ENCODE measurements around the gene WDR41. TPM values are rescaled to one million over a fixed set of nuclear protein-coding genes. Genes with fewer than 3 reads are reported as not detected.

Gene WDR41
- total RNA-seq, 1 donor from 2014 or later = 33.0 TPM

GRCh38 chr5:77431286-77431685 lies 60.8 kb downstream of the WDR41 start:
- Mint-ChIP-seq H3K4me3 (no peak overlapping the region), H3K27ac (no peak overlapping the region), H3K27me3 (no peaks in the 10 kb centered on the region), H3K4me1 (no peaks in the 10 kb centered on the region), H3K9me3 (no peaks in the 10 kb centered on the region), H3K36me3 (ENCODE audit: low read depth) (peaks cover 75% of the 10 kb centered on the region)
- ChIA-PET POLR2A (no interaction called here), CTCF (no interaction called here)
- DNase-seq = no peak
- TF ChIP-seq CTCF (IDR thresholded peaks at IDR 0.05) = no peak
- no peak for ATAC-seq (ENCODE audit: low read depth)
- intact Hi-C loops (cut with micrococcal nuclease) = no loop called here

- no peak overlapping the region for H3K27ac Mint-ChIP-seq
- ATAC-seq (ENCODE audit: low read depth) (no peak), DNase-seq (no peak)
- TF ChIP-seq CTCF (IDR thresholded peaks at IDR 0.05) = no peak
- H3K4me1 Mint-ChIP-seq = no peaks in the 10 kb centered on the region
- ChIA-PET POLR2A (no interaction called here), CTCF (no interaction called here)
- H3K4me3 Mint-ChIP-seq = no peak overlapping the region
- peaks cover 75% of the 10 kb centered on the region for H3K36me3 Mint-ChIP-seq (ENCODE audit: low read depth)
- no peaks in the 10 kb centered on the region for H3K9me3 Mint-ChIP-seq
- intact Hi-C loops (cut with micrococcal nuclease) = no loop called here
- H3K27me3 Mint-ChIP-seq = no peaks in the 10 kb centered on the region
Measured at GRCh38 chr5:77430726-77431125, 61.4 kb downstream of the WDR41 start.

- Mint-ChIP-seq H3K4me3 (no peak overlapping the region), H3K27ac (no peak overlapping the region), H3K27me3 (no peaks in the 10 kb centered on the region), H3K4me1 (no peaks in the 10 kb centered on the region), H3K9me3 (no peaks in the 10 kb centered on the region), H3K36me3 (ENCODE audit: low read depth) (peaks cover 59% of the 10 kb centered on the region)
- ChIA-PET CTCF (no interaction called here), POLR2A (no interaction called here)
- ATAC-seq (ENCODE audit: low read depth) (no peak), DNase-seq (no peak)
- no peak for TF ChIP-seq CTCF (IDR thresholded peaks at IDR 0.05)
- intact Hi-C loops (cut with micrococcal nuclease) = no loop called here
Measured at GRCh38 chr5:77428526-77428925, 63.6 kb downstream of the WDR41 start.

GRCh38 chr5:77427998-77428397 lies 64.1 kb downstream of the WDR41 start:
- Mint-ChIP-seq H3K27ac (no peak overlapping the region), H3K36me3 (ENCODE audit: low read depth) (peaks cover 55% of the 10 kb centered on the region), H3K27me3 (no peaks in the 10 kb centered on the region), H3K4me1 (no peaks in the 10 kb centered on the region), H3K4me3 (no peak overlapping the region), H3K9me3 (peaks cover 3% of the 10 kb centered on the region)
- no peak for DNase-seq
- no peak for ATAC-seq (ENCODE audit: low read depth)
- ChIA-PET CTCF (no interaction called here), POLR2A (no interaction called here)
- intact Hi-C loops (cut with micrococcal nuclease) = no loop called here
- no peak for TF ChIP-seq CTCF (IDR thresholded peaks at IDR 0.05)

- DNase-seq (no peak), ATAC-seq (ENCODE audit: low read depth) (no peak)
- TF ChIP-seq CTCF (IDR thresholded peaks at IDR 0.05) = no peak
- Mint-ChIP-seq H3K36me3 (ENCODE audit: low read depth) (peaks cover 42% of the 10 kb centered on the region), H3K27ac (no peak overlapping the region), H3K4me1 (no peaks in the 10 kb centered on the region), H3K27me3 (no peaks in the 10 kb centered on the region), H3K9me3 (peaks cover 3% of the 10 kb centered on the region), H3K4me3 (no peak overlapping the region)
- ChIA-PET CTCF (no interaction called here), POLR2A (no interaction called here)
- intact Hi-C loops (cut with micrococcal nuclease) = no loop called here
Measured at GRCh38 chr5:77426670-77427069, 65.4 kb downstream of the WDR41 start.

All from activated B cell treated with CpG ODN at 0.5 μM for 24 hours (primary cell).